Measurements from ENCODE around the gene MTFR2.
"Not testable (repeated sequence)": the region's sequence is repeated elsewhere in the genome, so short reads cannot be mapped to it uniquely, and the experiment has no call there.

The MTFR2 gene

GRCh38 chr6:136235233-136235564, 14.9 kb downstream of the MTFR2 start:
- DNase-seq (ENCODE audit: low spot score) = no peak

- DNase-seq (ENCODE audit: low spot score) = no peak
These were observed 17.4 kb downstream of the MTFR2 start for GRCh38 chr6:136232701-136233100.

DNA sequence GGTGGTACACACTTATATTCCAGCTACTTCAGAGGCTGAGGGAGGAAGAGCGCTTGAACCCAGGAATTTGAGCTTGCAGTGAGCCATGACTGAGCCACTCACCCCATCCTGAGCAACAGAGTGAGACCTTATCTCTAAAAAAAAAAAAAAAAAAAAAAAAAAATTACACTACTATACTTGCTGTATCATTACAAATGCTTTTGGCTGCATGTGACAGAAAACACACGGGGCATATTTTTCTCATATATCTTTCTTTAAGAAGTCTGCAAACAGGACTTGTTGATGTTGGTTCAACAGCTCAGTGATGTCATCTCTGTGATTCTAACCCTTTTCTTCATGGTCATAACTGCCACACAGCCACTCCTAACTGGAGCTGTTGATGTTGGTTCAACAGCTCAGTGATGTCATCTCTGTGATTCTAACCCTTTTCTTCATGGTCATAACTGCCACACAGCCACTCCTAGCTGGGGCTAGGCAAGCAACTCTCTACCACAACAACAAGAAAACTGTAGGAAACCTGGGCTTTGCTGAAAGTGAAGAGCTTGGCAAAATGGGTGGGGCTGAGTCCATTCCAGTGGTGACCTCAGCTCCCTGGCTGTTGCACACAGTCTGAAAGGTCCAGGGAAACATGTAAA, 19.8 kb downstream of the MTFR2 start:
- DNase-seq (ENCODE audit: low spot score) = no peak

DNA sequence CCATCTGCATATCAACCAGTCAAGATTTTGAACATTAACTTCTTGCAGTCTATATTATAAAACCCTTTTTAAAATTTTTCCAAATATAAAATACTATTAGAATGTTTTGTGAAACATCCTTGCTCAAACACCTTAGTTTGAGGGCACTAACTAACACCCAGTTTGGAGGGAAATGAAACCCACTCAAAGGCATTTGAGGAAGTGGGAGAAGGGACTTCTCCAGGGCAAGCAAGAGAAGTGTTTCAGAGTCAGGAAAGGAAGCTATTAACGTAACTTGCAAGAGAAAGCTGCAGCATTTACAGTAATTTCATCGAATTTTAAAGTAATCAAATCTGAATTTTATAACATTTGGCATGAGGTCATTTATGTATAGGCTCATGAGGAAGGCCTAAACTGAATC, 21.3 kb downstream of the MTFR2 start:
- no peak for DNase-seq (ENCODE audit: low spot score)

- no peak for DNase-seq (ENCODE audit: low spot score)
These were observed 23.3 kb downstream of the MTFR2 start for GRCh38 chr6:136226674-136227377.

GRCh38 chr6:136226027-136226673, 24.0 kb downstream of the MTFR2 start:
- DNase-seq (ENCODE audit: low spot score) = peak; percentile 64

GRCh38 chr6:136225496-136225895, 24.6 kb downstream of the MTFR2 start:
- no peak for DNase-seq (ENCODE audit: low spot score)

DNA sequence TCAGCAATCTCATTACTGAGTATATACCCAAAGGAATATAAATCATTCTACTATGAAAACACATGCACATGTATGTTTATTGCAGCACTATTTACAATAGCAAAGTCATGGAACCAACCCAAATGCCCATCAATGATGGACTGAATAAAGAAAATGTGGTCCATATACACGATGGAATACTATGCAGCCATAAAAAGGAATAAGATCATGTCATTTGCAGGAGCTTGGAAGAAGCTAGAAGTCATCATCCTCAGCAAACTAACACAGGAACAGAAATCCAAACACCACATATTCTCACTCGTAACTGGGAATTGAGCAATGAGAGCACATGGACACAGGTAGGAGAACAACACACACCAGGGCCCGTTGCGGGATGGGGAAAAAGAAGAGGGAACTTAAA, 25.1 kb downstream of the MTFR2 start:
- not testable (repeated sequence) for DNase-seq (ENCODE audit: low spot score)

DNA sequence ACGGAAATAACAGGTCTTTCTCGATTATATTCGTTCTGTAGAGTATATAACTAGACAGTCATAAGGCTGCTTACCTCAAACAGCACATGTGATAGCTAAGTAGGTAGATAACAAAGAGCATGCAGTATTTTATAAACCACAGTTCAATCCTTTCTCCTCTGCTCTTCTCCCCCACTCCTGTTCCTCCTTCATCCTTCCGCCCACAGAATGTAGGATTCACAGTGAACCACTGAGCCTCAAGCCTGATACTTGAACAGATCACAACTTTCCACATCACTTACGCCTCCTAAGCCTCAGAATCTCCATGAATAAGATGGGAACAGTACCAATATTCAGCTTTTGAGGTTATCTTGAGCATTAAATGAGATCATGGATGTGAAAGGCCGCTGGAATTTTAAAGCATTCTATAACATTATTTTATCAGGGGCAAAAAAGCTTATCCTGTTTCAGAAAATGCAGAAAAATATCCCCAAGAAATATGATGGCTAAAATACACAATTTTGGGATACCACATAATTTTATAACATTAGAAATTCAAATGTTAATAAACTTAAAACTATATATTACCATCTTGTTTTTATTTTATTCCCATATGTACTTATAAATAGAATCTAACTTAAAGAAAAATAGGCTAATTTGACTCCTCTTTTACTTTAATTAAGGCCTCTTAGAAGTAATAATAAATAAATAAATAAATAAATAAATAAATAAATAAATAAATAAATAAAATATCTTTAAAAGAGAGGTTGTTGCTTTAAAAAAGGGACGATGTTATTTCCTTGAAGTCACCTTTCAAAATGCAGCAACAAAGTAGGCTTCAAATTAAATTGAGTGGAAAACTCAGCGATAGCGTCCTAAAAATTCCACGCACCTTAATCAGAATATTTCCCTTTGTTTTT, 33.4 kb downstream of the MTFR2 start:
- no peak for DNase-seq (ENCODE audit: low spot score)

DNA sequence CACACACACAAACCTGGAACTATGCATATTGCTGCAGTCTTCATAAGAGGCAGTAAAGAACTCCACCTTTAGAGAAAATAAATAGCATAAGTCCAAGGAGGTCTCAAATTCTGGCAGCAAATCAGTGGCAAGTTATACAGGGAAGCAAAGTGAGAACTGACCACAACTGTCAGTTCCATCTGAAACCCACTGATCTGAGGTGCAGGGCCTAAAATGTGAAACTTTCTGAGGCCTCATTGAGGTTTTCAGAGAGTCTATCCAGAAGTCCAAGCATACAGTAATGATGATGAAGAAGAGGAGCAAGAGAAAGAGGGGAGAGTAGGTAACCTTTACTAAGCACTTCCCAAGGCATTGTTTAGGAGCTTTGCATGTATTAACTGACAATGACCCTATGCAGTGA, 36.3 kb downstream of the MTFR2 start:
- DNase-seq (ENCODE audit: low spot score) = no peak

GRCh38 chr6:136213012-136213539, 37.0 kb downstream of the MTFR2 start:
- DNase-seq (ENCODE audit: low spot score) = no peak

- no peak for DNase-seq (ENCODE audit: low spot score)
These were observed 37.5 kb downstream of the MTFR2 start for GRCh38 chr6:136212608-136213007.

GRCh38 chr6:136210398-136211165, 39.5 kb downstream of the MTFR2 start:
- DNase-seq (ENCODE audit: low spot score) = no peak

DNA sequence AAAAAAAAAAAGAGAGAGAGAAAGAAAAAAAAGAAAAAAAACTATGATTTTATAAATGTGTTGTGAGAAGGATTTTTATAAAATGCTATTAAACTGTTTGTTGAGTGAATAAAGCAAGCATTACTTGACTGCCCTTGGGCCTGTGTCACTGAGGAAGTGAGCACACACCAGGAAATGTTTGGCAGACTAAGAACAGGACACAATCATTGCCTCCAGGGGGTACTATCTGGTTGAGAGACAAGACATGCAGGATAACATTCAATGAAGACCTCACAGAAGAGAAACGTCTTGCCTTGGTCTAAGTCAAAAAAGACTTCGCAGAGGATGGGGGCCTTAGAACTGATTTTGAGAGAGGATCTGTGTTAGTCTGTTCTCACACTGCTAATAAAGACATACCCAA, 40.6 kb downstream of the MTFR2 start:
- no peak for DNase-seq (ENCODE audit: low spot score)

DNA sequence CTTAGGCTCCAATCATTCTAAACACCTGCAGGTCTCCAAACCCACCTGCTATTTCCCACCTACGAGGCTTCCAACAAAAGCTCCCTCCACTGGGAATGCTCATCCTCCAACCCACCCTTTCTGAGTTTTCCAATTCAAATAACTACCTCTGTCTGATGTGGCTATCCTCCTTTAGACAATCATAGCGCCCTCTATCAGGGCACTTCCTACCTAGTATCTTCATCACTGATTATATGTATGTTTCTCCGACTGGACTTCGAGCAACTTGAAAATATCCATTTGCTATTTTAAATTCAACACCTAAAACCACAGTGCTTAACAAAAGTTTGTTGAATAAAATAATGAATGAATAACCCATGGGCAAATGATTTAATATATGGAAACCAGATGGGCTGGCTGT, 41.3 kb downstream of the MTFR2 start:
- DNase-seq (ENCODE audit: low spot score) = no peak

DNA sequence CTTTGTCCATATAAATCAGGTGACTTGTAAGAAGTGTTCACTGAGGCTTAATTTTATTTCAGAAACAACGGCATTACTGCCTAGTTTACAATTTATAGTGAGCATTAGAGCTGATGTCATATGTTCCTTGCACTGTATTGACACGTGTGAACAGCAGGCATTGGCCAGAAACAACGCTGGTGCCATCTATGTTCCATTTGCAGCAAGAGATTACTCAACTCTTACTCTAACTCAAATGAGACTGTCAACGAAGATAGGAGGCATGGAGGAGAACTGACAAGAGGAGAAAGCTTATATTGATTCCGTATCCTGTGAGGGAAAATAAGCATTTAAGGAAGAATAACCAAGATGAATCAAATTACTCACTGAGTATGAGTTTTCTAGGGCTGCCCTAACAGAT, 48.4 kb downstream of the MTFR2 start:
- no peak for DNase-seq (ENCODE audit: low spot score)

GRCh38 chr6:136192902-136193301, 57.2 kb downstream of the MTFR2 start:
- DNase-seq (ENCODE audit: low spot score) = no peak

DNA sequence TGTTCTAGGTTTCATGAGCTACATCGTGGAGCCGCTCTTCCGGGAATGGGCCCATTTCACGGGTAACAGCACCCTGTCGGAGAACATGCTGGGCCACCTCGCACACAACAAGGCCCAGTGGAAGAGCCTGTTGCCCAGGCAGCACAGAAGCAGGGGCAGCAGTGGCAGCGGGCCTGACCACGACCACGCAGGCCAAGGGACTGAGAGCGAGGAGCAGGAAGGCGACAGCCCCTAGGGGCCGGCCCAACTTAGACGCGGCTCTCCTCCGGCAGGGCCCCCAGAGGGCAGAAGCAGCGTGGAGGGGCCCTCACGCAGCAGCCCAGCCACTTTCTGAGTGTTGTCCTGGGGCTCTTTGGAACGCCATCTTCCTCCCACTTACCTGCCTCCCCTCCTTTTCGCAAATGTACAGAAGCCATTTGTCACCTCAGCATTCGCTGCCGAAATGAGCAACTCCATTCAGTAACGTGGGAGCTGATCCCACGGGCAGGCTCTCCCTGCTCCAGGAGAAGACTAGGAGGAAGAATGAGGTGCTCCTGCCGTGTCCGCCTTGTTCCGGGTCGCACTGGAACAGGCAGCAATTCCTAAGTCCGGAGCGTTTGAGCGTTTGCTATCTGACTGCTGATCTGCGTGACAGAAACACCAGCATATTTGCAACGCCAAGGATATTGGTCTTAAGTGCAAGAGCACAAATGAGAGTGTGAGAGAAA, 58.4 kb downstream of the MTFR2 start:
- no peak for DNase-seq (ENCODE audit: low spot score)

DNA sequence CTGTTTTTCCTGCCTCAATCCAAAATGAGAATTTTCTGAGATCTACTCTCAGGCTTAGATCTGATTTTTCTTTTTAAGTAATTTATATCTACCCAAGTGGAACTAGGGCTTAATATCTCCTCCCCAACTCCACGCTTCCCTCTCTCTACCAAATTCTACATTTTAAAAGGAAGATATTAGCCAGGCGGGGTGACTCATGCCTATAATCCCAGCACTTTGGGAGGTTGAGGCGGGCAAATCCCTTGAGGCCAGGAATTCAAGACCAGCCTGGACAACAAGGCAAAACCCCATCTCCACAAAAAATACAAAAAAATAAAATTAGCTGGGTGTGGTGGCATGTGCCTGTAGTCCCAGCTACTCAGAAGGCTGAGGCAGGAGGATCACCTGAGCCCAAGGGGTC, 61.0 kb downstream of the MTFR2 start:
- no peak for DNase-seq (ENCODE audit: low spot score)

DNA sequence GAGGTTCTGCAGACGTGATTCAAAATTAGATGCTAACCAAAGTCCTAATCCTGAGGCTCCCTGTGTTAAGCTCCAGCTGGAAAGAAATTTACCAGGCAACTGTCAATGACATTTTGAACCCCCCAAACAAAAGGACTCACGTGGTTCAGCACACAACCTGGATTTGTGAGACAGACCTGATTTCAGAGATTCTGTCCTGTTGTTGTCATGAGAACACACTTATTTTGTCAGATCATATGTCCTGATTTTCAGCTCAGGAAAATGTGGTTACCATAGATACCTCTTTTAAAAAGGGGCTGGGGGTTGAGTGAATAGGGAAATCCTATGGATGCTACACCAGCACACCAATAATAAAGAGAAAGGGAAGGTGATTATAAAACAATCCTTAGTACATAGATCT, 61.6 kb downstream of the MTFR2 start:
- no peak for DNase-seq (ENCODE audit: low spot score)

- DNase-seq (ENCODE audit: low spot score) = no peak
These were observed 63.7 kb downstream of the MTFR2 start for GRCh38 chr6:136186363-136186762.
